Measurements from ENCODE around the gene NCEH1.
"Not testable (repeated sequence)": the region's sequence is repeated elsewhere in the genome, so short reads cannot be mapped to it uniquely, and the experiment has no call there.

The NCEH1 gene

GRCh38 chr3:172673210-172673679 is 37.6 kb downstream of the NCEH1 start:
- DNase-seq, result peak; percentile 41

DNA sequence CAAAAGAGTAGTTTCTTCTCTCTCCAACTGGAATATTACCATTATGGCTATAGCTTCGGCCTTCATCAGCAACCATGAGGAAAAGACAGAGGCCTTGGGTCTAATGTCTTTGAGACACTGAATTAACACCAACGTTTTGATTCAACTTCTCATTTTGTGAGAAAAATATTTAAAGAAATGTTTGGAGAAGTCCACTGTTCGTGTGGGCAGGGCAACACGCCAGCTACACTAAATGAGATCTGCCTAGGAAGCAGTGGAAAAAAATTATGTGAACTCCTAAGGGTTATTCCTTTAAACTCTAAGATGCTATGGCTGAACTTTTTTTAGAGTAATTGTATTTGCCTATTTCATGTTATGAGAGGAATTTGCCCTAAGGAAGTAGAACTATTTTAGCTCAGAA is 41.8 kb downstream of the NCEH1 start:
- DNase-seq, result no peak

GRCh38 chr3:172666873-172667694 is 43.8 kb downstream of the NCEH1 start:
- peak; percentile 78 for DNase-seq

GRCh38 chr3:172666181-172666872 is 44.5 kb downstream of the NCEH1 start:
- DNase-seq, result no peak

- DNase-seq, result not testable (repeated sequence)
These were observed 45.4 kb downstream of the NCEH1 start for GRCh38 chr3:172665510-172665909.

GRCh38 chr3:172660421-172660820 is 50.4 kb downstream of the NCEH1 start:
- DNase-seq, result not testable (repeated sequence)

DNA sequence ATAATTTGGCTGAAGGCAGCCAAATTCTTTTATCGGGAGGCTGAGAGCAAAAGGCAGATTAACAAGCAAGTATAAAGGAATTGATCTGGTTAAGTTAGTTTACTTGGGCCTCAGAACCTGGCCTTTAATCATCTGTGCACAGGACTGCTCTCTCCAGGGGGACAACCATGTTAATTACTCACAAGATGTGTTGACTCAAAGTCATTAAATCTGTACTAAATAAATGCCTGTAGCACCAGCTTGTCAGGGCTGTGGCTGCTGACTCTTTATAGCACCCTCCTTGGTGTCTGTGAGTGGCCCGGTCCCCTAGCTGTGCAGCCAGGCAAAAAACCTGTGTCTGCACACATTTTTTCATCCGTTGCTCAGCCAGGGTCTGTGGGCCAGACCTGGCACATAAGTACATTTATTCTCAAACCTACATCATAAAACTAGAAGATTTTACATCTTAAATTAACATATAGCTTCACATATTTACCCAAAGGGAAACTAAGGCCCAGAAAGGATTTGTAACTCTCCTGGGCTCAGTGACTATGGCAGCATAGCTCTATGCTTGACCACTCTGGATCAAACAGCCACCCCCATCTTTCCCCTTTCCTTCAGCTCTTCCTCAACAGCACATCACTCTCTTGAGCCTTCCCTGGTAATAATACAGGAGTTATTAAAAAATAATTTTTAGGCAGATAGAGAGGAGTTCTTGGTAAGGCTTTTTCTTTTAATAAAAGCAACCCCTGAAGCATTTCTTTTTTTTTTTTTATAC is 51.4 kb downstream of the NCEH1 start:
- no peak for DNase-seq

DNA sequence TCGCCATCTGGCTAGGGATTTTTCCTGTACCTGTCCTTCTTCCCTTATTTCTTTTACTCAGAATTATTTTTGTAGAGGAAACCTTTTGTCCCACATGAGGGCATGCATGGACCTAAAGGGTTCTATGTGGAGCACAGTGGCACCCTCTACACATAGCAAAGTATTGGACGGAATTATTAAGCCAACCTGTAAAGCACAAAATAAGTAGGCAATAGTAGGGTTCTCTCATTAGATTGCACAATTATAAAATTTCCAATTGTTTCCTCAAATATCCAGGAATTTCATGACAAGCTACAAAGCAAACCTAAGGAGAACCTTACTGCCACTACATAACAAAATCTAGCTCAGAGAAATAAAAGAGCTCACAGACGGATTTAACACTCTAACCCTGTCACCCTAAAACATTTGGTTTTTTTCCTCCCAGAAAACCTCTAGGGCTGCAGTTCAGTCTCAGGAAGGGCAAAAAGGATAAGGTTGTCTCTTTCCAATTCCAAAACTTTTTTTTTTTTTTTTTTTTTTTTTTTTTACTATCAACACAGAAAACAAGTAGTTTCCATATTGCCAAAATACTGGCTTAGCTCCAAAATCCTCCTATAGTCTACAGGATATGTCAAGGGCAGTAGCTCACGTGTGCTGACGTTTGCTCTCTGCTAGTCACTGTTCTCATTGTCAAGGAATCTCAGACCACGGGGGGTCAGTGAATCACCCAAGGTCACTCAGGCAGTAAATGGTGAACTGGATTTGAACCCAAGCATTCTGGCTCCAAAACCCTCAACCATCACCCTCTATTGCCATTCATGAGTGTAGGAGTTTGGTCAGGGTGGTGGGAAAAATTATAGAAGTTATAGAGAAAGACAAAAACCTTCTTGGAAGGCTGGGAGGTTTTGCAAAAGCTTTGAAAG is 52.3 kb downstream of the NCEH1 start:
- DNase-seq, result no peak

DNA sequence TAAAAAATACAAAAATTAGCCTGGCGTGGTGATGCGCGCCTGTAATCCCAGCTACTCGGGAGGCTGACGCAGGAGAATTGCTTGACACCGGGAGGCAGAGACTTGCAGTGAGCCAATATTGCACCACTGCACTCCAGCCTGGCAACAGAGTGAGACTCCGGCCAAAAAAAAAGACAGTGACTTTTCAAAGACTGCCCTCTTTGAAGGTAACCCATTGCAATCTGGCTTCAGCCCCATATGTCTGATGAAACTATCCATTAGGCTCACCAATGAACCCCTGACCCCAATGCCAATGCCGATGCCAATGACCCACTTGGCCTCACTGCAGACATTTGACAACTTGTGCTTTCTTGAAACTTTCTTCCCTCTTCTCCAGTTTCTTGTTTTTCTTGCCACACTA is 54.3 kb downstream of the NCEH1 start:
- no peak for DNase-seq

DNA sequence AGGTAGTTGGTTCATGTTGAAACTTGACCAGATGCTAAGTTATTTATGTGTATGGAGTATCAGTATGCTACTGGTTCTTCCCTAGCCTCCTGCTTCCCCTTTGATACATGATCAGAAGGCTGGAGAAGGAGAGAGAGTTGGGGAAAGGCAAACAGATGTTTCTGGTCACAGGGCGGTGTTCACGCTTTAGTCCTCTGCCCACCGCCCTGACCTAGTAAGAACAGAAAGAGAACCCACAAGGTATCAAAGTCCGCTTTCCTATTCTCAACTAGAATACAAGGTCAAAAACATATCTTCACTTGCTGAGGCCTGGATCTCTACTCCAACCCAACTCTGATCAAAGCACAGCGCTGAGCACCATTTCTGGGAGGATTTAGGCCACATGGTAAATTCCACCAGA is 55.5 kb downstream of the NCEH1 start:
- no peak for DNase-seq

DNA sequence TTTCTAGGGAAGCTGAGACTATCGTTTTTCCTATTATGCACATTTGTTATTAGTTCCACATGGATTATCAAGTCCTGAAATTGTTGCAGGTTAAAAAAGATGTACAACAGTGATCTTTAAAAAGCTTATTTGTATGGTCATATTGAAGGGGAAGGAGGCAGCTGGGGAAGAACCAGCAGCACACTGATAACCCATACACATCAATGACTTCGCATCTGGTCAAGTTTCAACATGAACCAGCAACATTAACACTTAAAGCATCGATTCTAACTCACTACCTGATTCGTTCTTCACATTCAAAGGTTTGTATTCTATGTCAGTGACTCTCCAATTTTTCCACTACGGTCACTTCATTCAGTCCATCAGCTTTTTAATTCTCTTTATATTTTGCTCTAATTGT is 56.4 kb downstream of the NCEH1 start:
- DNase-seq, result no peak

- no peak for DNase-seq
These were observed 57.8 kb downstream of the NCEH1 start for GRCh38 chr3:172653004-172653572.

GRCh38 chr3:172651936-172652625 is 58.8 kb downstream of the NCEH1 start:
- no peak for DNase-seq

- no peak for DNase-seq
These were observed 60.9 kb downstream of the NCEH1 start for GRCh38 chr3:172649987-172650386.

- DNase-seq, result no peak
These were observed 62.1 kb downstream of the NCEH1 start for GRCh38 chr3:172648747-172649146.

- no peak for DNase-seq
These were observed 63.0 kb downstream of the NCEH1 start for GRCh38 chr3:172647823-172648222.

- no peak for DNase-seq
These were observed 63.8 kb downstream of the NCEH1 start for GRCh38 chr3:172647080-172647479.

DNA sequence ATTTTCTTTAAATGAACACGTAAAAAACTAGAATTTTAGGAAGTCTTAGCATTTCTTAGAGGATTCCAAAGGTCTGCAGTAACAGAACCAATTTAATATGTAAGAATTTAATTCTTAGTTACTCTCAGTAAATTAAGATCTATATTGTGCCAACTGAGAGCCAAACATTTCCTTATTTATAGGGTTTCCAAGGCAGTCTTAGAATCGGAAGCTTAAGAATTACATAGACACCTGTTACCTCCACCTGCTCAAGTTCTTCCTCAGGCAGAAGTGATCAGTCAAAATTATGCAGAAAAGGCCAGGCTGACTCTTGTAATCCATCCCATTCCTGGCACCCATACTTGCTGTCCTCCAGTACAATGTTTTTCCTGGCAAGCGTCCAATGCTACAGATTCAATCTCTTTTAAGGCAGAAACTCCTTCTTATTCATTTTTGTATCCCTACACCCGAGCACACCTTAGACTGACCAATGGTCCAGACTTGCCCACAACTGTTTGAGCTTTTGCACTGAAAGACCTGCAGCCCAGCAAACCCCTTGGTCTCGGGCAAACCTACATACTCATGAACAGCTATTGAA is 64.3 kb downstream of the NCEH1 start:
- DNase-seq, result no peak

- DNase-seq, result no peak
These were observed 66.6 kb downstream of the NCEH1 start for GRCh38 chr3:172644258-172644657.

- no peak for DNase-seq
These were observed 67.2 kb downstream of the NCEH1 start for GRCh38 chr3:172643506-172644179.
